ENCODE data around the gene PRM3.

PRM3 gene

GRCh38 chr16:11242658-11243057, 30.8 kb downstream of the PRM3 start:
- no peak for DNase-seq

GRCh38 chr16:11241480-11242204, 31.8 kb downstream of the PRM3 start:
- DNase-seq: no peak

- no peak for DNase-seq
These were observed 32.6 kb downstream of the PRM3 start for GRCh38 chr16:11240636-11241473.

GRCh38 chr16:11239644-11240632, 33.5 kb downstream of the PRM3 start:
- DNase-seq: no peak

- no peak for DNase-seq
These were observed 34.9 kb downstream of the PRM3 start for GRCh38 chr16:11238272-11239202.

- no peak for DNase-seq
These were observed 36.8 kb downstream of the PRM3 start for GRCh38 chr16:11236461-11237254.

- no peak for DNase-seq
These were observed 37.8 kb downstream of the PRM3 start for GRCh38 chr16:11235703-11235991.

GRCh38 chr16:11234884-11235702, 38.3 kb downstream of the PRM3 start:
- no peak for DNase-seq

GRCh38 chr16:11233727-11234376, 39.6 kb downstream of the PRM3 start:
- DNase-seq: no peak

GRCh38 chr16:11232852-11233726, 40.3 kb downstream of the PRM3 start:
- DNase-seq: no peak

GRCh38 chr16:11232302-11232851, 41.1 kb downstream of the PRM3 start:
- no peak for DNase-seq

GRCh38 chr16:11231367-11231970, 42.0 kb downstream of the PRM3 start:
- DNase-seq: no peak

- no peak for DNase-seq
These were observed 43.5 kb downstream of the PRM3 start for GRCh38 chr16:11229906-11230305.

- no peak for DNase-seq
These were observed 44.0 kb downstream of the PRM3 start for GRCh38 chr16:11229432-11229831.

GRCh38 chr16:11225677-11226549, 47.5 kb downstream of the PRM3 start:
- DNase-seq: no peak

GRCh38 chr16:11224894-11225676, 48.3 kb downstream of the PRM3 start:
- DNase-seq: no peak

Measured in fibroblast of upper back skin (primary cell).